ENCODE measurements around the gene TNS1.

TNS1 gene

GRCh38 chr2:218026676-218027425, 24.1 kb upstream of the TNS1 start:
- no peaks in the 10 kb centered on the region for H3K27me3 ChIP-seq (ENCODE audit: insufficient read depth, poor library complexity, severe bottlenecking)
- no peak for DNase-seq (ENCODE audit: low read depth in 1 of 2, low spot score in 1 of 2)
- H3K27ac ChIP-seq (replicated peaks), result no peak overlapping the region
- no peak for TF ChIP-seq CTCF (IDR thresholded peaks at IDR 0.05; ENCODE audit: insufficient read depth, low read length)
- TF ChIP-seq POLR2AphosphoS5 (IDR thresholded peaks at IDR 0.05; ENCODE audit: low read depth), result no peak
- no peak for TF ChIP-seq REST (IDR thresholded peaks at IDR 0.05; ENCODE audit: insufficient replicate concordance, low read depth)
- TF ChIP-seq SPI1 (IDR thresholded peaks at IDR 0.05; ENCODE audit: borderline replicate concordance, low read depth), result no peak
- no peak for TF ChIP-seq GABPA (IDR thresholded peaks at IDR 0.05; ENCODE audit: low read depth)
- no peak overlapping the region for H3K4me3 ChIP-seq (replicated peaks; ENCODE audit: insufficient read depth, low read length)

GRCh38 chr2:218026244-218026643, 23.4 kb upstream of the TNS1 start:
- H3K4me3 ChIP-seq (replicated peaks; ENCODE audit: insufficient read depth, low read length), result no peak overlapping the region
- TF ChIP-seq REST (IDR thresholded peaks at IDR 0.05; ENCODE audit: insufficient replicate concordance, low read depth) (no peak), SPI1 (IDR thresholded peaks at IDR 0.05; ENCODE audit: borderline replicate concordance, low read depth) (no peak), POLR2AphosphoS5 (IDR thresholded peaks at IDR 0.05; ENCODE audit: low read depth) (no peak), GABPA (IDR thresholded peaks at IDR 0.05; ENCODE audit: low read depth) (no peak), CTCF (IDR thresholded peaks at IDR 0.05; ENCODE audit: insufficient read depth, low read length) (no peak)
- no peaks in the 10 kb centered on the region for H3K27me3 ChIP-seq (ENCODE audit: insufficient read depth, poor library complexity, severe bottlenecking)
- no peak for DNase-seq (ENCODE audit: low read depth in 1 of 2, low spot score in 1 of 2)
- no peak overlapping the region for H3K27ac ChIP-seq (replicated peaks)

- no peak overlapping the region for H3K27ac ChIP-seq (replicated peaks)
- no peak for DNase-seq (ENCODE audit: low read depth in 1 of 2, low spot score in 1 of 2)
- no peak for TF ChIP-seq CTCF (IDR thresholded peaks at IDR 0.05; ENCODE audit: insufficient read depth, low read length)
- no peak for TF ChIP-seq GABPA (IDR thresholded peaks at IDR 0.05; ENCODE audit: low read depth)
- no peak for TF ChIP-seq REST (IDR thresholded peaks at IDR 0.05; ENCODE audit: insufficient replicate concordance, low read depth)
- no peak for TF ChIP-seq SPI1 (IDR thresholded peaks at IDR 0.05; ENCODE audit: borderline replicate concordance, low read depth)
- no peak for TF ChIP-seq POLR2AphosphoS5 (IDR thresholded peaks at IDR 0.05; ENCODE audit: low read depth)
- no peak overlapping the region for H3K4me3 ChIP-seq (replicated peaks; ENCODE audit: insufficient read depth, low read length)
- no peaks in the 10 kb centered on the region for H3K27me3 ChIP-seq (ENCODE audit: insufficient read depth, poor library complexity, severe bottlenecking)
These were observed 22.1 kb upstream of the TNS1 start for GRCh38 chr2:218024871-218025270.
